ENCODE measurements around the gene TMCC1. TPM values are rescaled to one million over a fixed set of nuclear protein-coding genes. Genes with fewer than 3 reads are reported as not detected.
A peak's percentile ranks its signal among the peaks of the same experiment; 100 is the strongest.

Gene TMCC1
- total RNA-seq, 2 donors from 2014 or later: 41.0 to 51.1 TPM

DNA sequence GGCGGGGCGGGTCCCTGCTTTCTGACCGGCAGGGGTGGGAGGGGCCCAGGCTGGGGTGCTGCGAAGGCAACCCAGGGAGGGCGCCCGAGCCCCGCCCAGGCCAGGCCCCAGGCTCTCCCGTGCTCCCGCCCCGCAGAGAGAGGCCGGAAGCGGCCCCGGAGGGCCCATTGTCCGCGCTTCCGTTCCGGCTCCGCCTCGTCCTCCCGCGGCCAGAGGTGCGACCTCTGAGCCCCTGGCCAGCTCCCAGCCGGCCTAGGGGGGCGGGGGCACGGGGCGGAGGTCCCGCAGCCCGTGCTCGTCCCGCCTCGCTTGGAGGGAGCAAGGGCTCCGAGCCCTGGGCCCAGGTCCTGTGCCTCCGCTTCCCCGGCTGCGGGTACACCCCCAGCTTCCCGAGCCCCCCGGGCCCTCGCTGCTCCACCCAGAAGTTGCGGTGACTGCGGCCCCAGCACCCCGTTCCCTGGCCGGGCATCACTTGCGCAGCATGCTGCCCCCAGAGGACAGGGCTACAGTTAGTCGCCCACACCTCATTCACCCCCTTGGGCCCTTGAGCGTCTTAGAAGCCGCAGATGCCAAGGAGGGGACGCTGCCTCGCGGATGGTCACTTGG is 266.7 kb downstream of the TMCC1 start:
- H3K36me3 ChIP-seq (ENCODE audit: control insufficient read depth, insufficient read depth, low read length): no peaks in the 10 kb centered on the region
- no peaks in the 10 kb centered on the region for H3K4me1 ChIP-seq (ENCODE audit: control insufficient read depth, insufficient read depth, low read length)
- Mint-ChIP-seq H3K27me3 (ENCODE audit: insufficient read depth) (no peaks in the 10 kb centered on the region), H3K4me1 (peaks cover 16% of the 10 kb centered on the region), H3K36me3 (ENCODE audit: low read depth) (no peaks in the 10 kb centered on the region), H3K27ac (peak overlapping the region; percentile 98), H3K4me3 (peak overlapping the region; percentile 77), H3K9me3 (no peaks in the 10 kb centered on the region)
- H3K9me3 ChIP-seq (ENCODE audit: control insufficient read depth, low read length): no peaks in the 10 kb centered on the region
- peak overlapping the region; percentile 71 for H3K27ac ChIP-seq (ENCODE audit: low read depth, low read length)
- TF ChIP-seq, protein P1, sequence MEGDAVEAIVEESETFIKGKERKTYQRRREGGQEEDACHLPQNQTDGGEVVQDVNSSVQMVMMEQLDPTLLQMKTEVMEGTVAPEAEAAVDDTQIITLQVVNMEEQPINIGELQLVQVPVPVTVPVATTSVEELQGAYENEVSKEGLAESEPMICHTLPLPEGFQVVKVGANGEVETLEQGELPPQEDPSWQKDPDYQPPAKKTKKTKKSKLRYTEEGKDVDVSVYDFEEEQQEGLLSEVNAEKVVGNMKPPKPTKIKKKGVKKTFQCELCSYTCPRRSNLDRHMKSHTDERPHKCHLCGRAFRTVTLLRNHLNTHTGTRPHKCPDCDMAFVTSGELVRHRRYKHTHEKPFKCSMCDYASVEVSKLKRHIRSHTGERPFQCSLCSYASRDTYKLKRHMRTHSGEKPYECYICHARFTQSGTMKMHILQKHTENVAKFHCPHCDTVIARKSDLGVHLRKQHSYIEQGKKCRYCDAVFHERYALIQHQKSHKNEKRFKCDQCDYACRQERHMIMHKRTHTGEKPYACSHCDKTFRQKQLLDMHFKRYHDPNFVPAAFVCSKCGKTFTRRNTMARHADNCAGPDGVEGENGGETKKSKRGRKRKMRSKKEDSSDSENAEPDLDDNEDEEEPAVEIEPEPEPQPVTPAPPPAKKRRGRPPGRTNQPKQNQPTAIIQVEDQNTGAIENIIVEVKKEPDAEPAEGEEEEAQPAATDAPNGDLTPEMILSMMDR (conservative IDR thresholded peaks at IDR 0.05): no peak
- H3K4me3 ChIP-seq (ENCODE audit: low read length): peak overlapping the region; percentile 85
- no peaks in the 10 kb centered on the region for H3K27me3 ChIP-seq (ENCODE audit: control insufficient read depth, insufficient read depth, low read length, poor library complexity, severe bottlenecking)
- WGBS, 2 experiments (ENCODE audit: insufficient coverage in 1 of 2, insufficient read length in 1 of 2): 3% methylated on average over 18 to 49 of the region's 49 CpGs
- peak overlapping the region; percentile 64 for H3K9ac ChIP-seq (ENCODE audit: extremely low read depth, low read length, poor library complexity, severe bottlenecking)
- DNase-seq: peak; percentile 96

DNA sequence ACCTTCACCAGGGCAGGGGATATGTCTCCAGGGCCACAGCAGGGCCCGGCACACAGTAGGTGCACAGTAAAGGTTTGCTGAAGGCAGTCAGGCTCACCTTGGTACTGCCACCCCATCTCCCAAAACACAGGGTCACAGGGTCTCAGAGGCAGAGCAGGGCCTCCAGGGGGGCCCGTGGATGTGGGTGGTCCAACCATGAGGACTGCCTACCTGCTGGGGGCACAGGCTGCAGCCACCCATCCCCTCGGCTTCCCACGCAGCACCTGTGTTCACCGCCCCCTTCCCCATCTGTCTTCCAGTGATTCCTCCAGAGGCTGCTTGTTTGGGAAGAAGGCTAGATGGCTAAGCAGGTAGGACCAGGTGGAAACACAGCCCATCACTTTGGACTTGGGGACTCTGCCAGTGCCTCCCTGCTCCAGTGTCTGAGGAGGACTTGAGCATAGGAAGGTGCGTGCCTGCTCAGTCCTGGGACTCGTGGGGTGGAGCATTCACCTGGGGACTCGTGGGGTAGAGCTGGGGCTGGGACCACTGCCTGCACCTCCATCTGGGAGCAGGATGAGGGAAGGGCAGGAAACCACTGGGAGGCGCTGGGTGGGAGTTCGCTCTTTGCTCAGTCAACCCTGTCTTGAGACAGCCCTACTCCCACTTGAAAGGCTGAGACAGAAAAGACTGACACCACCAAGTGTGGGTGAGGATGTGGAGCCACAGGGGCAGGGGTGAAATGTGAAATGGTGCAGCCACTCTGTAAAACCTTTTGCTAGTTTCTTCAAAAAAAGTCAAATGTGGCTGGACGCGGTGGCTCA is 268.2 kb downstream of the TMCC1 start:
- H3K36me3 ChIP-seq (ENCODE audit: control insufficient read depth, insufficient read depth, low read length): no peaks in the 10 kb centered on the region
- Mint-ChIP-seq H3K4me3 (peak overlapping the region; percentile 77), H3K27me3 (ENCODE audit: insufficient read depth) (no peaks in the 10 kb centered on the region), H3K9me3 (no peaks in the 10 kb centered on the region), H3K27ac (peak overlapping the region; percentile 82), H3K36me3 (ENCODE audit: low read depth) (no peaks in the 10 kb centered on the region), H3K4me1 (peaks cover 16% of the 10 kb centered on the region)
- no peak overlapping the region for H3K27ac ChIP-seq (ENCODE audit: low read depth, low read length)
- TF ChIP-seq, protein P1 (conservative IDR thresholded peaks at IDR 0.05): peak; percentile 58
- H3K9me3 ChIP-seq (ENCODE audit: control insufficient read depth, low read length): no peaks in the 10 kb centered on the region
- H3K9ac ChIP-seq (ENCODE audit: extremely low read depth, low read length, poor library complexity, severe bottlenecking): no peak overlapping the region
- no peak overlapping the region for H3K4me3 ChIP-seq (ENCODE audit: low read length)
- no peaks in the 10 kb centered on the region for H3K4me1 ChIP-seq (ENCODE audit: control insufficient read depth, insufficient read depth, low read length)
- peak; percentile 84 for DNase-seq
- 92 to 98% methylated on average over 8 to 12 of the region's 12 CpGs for WGBS, 2 experiments (ENCODE audit: insufficient coverage in 1 of 2, insufficient read length in 1 of 2)
- H3K27me3 ChIP-seq (ENCODE audit: control insufficient read depth, insufficient read depth, low read length, poor library complexity, severe bottlenecking): no peaks in the 10 kb centered on the region

DNA sequence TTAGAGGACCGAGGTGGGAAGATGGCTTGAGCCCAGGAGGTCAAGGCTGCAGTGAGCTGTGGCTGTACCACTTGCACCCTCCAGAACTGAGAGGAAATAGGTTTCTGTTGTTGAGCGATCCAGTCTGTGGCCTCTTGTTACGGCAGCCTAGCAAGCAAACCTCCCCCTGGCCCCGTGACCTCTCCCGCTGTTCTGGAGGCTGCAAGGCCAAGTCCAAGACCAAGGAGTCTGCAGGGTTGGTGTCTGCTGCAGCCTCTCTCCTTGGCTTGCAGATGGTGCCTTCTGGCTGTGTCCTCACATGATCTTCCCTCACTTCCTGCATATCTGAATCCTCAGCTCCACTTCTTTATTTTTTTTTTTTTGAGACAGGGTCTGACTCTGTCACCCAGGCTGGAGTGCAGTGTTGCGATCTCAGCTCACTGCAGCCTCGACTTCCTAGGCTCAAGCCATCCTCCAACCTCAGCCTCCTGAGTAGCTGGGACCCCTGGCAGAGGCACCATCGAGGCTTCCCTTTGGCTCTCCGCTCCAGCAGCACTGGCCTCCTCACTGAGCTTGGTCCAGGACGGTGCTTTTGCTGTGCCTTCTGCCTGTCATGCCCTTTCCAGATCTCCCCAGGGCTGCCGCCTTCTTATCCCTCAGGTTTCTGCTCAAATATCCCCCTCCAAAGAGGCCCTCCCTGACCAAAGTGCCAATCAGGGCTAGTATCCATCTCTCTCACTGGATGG is 269.0 kb downstream of the TMCC1 start:
- Histone ChIP-seq H3K36me3 (ENCODE audit: control insufficient read depth, insufficient read depth, low read length) (no peaks in the 10 kb centered on the region), H3K27me3 (ENCODE audit: control insufficient read depth, insufficient read depth, low read length, poor library complexity, severe bottlenecking) (no peaks in the 10 kb centered on the region), H3K4me3 (ENCODE audit: low read length) (no peak overlapping the region), H3K9me3 (ENCODE audit: control insufficient read depth, low read length) (no peaks in the 10 kb centered on the region), H3K9ac (ENCODE audit: extremely low read depth, low read length, poor library complexity, severe bottlenecking) (no peak overlapping the region), H3K27ac (ENCODE audit: low read depth, low read length) (no peak overlapping the region), H3K4me1 (ENCODE audit: control insufficient read depth, insufficient read depth, low read length) (no peaks in the 10 kb centered on the region)
- H3K27me3 Mint-ChIP-seq (ENCODE audit: insufficient read depth): no peaks in the 10 kb centered on the region
- WGBS, 2 experiments (ENCODE audit: insufficient coverage in 1 of 2, insufficient read length in 1 of 2): 92 to 93% methylated on average over 4 to 11 of the region's 11 CpGs
- no peak overlapping the region for H3K4me3 Mint-ChIP-seq
- H3K36me3 Mint-ChIP-seq (ENCODE audit: low read depth): no peaks in the 10 kb centered on the region
- peaks cover 16% of the 10 kb centered on the region for H3K4me1 Mint-ChIP-seq
- TF ChIP-seq, protein P1 (conservative IDR thresholded peaks at IDR 0.05): no peak
- H3K9me3 Mint-ChIP-seq: no peaks in the 10 kb centered on the region
- H3K27ac Mint-ChIP-seq: no peak overlapping the region
- DNase-seq: peak; percentile 47

All from endodermal cell (in vitro differentiated cells).